ENCODE measurements around the gene EED.

GRCh38 chr11:86197448-86197847, 47.1 kb upstream of the EED start:
- TF ChIP-seq CTCF (IDR thresholded peaks at IDR 0.05) (no peak), POLR2A (IDR thresholded peaks at IDR 0.05) (no peak), POLR2AphosphoS5 (IDR thresholded peaks at IDR 0.05; ENCODE audit: insufficient read depth in 1 of 2, low read depth in 1 of 2) (no peak)

Data from vagina (tissue), 2 donors.